CD1c-positive myeloid dendritic cell (primary cell): Measurements from ENCODE around the gene SREBF1.

Experiments used
- DNase-seq: peaks from one replicate; pipeline ENCODE4 v3.0.0-alpha.2; 2016; ENCODE audit errors: extremely low spot score

SREBF1 gene

DNA sequence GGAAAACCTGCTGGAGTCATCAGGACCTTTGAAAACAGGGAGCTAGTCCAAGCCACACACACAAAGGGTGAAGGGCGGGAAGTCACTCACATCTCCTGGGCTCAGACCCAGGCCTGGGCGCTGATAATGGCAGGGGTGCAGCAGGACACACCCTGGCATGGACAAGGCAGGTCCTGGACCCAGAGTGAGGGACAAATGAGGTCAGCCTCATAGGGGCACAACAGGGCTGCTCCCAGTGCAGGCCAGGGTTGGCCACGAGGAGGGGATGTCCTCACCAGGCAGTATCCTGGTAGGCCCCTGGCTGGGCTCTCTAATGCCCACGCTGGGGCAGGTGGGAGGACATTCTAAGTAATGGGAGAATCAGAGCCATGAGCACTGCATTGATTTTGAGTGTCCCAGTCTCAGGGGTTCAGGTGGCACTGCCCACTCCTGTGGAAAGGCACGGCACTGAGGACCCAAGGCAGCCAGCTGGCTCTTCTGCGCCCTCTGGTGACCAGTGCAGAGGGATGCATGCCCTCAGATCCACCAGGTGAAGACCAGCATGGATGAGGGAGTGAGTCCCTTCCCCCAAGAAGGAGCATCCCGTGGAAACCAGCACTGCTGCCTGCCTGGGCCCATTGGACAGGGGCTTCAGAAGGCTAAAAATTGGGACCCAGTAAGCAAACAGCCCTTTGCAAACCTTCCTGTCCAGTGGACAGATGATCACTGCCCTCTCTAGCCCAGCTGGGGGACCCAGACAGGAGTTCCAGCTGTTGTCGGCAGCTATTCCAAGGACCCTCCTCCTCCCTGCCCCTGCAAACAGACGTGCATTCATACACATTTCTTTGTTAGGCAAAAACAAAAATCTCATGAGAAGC is 23.4 kb upstream of the SREBF1 start:
- DNase-seq = peak; percentile 78

DNA sequence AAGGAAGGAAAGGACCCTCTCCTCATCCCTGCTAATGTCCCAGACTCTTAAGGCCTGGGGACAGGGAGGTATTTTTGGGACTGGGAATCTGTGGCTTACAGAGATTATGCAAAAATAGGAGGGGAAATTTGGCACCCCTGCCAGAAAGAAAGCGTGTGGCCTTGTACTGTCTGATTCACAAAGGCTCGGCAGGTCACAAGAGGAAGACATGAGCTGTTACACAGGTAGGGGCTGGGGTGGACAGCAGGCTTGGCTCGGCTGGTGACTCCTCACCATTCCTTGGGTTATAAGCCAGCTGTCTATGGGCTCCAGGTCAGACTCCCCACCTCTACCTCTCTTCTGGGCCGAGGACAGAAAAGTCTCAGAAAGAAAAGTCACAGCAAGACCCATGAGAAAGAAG is 20.7 kb upstream of the SREBF1 start:
- no peak for DNase-seq

DNA sequence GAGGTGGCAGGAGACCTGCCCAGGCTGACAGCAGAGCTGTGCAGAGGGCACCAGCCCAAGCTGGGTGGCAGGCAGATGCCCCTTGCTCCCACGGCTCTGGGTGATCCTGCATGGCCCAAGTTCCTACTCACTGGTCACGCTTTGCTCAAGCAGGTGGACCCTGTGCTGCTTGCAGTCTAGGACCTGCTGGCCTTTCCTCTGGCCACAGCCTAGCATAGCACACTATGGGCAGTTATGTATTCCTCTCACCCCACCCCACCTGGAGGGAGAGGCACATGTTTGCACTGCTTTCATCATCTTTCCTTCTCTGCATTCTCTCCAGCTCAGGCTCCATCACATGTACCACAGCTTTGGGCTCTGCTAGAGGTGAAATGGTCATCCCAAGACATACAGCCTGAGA is 19.6 kb upstream of the SREBF1 start:
- DNase-seq = no peak

DNA sequence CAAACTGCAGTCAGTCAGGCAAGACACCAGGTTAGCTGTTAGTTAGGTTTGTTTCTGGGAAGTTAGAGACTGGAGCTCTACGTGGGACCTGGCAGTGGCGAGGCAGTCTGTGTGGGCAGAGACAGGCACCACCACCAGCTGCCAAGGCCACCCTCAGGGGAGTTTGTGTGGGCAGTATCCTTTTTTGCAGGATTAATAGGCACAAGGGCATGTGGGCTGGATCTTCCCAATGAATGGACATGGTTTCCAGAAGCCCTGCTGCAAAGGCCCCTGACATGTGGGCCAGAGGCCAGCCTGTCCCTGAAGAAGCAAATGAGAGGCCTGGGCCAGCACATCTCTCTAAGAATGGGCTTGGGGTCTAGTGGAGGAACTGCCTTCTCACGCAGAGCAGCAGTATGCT is 19.2 kb upstream of the SREBF1 start:
- DNase-seq = peak; percentile 40

DNA sequence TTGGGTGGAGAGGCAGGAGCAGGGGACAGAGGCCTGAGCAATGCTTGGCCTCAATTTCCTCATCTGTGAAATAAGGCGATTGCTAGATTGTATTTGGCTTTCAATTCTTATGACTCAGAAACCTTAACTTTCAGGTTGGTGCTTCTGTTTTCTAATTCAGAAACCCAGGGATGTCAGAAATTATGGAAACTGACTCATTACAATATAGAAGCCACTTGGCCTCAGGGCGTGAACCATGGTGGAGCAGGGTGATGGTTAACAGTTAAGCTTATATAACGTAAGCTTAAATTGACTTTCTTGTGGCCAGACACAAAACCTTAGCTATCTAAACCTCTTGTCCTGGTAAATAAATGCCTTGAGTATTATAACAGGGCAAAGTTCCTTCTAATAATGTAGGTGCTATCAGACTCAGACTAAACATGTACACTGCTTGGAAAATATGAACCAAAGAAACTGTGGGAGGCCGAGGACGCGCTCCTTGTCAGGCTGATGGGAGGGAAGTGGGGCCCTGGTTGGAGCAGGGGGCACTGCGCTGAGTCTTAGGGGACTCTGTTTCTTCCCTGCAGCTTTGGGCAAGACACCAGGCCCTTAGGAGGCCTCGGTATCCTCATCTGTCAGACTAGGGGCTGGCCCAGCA is 17.1 kb upstream of the SREBF1 start:
- DNase-seq = no peak

DNA sequence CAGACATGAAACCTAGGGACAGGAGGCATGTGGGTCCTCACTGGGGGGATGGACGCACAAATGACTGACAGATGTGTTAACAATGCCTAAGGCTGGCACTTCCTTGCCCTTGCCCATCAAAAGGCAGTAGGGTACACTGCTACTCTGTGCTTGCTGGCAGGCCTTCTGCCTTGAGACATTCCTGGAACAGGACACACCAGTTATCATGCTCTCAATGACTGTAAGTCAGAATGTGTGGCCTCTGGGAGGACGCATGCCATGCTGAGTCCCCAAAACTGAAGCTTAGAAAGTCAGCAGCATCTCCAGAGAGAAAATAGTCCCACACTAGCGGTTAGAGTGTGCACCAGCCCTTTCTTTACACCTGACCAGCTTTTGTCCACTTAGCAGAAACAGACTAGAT is 16.1 kb upstream of the SREBF1 start:
- DNase-seq = no peak

DNA sequence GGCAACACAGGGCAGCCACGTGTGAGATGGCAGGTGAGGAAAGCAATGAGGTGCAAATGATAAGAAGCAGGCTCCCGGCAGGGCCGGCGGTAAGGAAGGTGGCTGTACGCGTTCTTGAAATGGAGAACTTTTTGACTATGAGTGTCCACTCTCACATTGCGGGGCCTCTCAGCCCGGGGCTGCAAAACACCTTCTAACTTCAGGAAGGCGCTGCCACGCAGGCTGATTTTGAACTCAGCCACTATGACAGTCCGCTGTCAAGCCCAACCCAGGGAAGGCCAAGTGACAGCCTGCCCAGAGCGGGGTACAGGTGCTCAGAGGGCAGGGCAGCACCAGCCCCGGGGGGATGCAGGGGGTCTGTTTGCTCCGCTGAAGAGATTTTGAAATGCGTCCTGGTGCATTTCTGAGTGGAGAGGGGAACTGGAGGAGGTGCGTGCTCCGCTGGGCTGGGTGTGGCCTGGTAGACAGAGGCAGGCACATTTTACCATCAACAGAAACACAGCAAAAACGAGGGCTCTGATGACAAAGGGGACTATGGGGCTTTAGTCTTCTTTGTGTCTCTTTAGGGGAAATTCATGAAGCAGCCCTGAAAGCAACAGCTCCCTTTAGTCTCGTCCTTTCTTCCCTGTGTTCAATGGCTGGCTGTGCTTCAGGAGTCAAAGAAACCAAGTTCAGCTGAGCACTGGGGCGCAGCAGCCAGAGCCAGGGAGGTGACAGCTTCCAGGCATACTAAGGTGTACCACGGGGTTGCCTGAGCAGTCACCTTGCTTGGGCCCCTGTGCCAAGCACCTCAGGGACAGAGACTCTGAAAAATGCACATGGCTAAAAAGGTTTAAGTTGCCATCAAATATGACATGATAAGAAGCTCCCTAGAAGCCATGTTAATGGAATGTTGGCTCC is 14.6 kb upstream of the SREBF1 start:
- DNase-seq = no peak

DNA sequence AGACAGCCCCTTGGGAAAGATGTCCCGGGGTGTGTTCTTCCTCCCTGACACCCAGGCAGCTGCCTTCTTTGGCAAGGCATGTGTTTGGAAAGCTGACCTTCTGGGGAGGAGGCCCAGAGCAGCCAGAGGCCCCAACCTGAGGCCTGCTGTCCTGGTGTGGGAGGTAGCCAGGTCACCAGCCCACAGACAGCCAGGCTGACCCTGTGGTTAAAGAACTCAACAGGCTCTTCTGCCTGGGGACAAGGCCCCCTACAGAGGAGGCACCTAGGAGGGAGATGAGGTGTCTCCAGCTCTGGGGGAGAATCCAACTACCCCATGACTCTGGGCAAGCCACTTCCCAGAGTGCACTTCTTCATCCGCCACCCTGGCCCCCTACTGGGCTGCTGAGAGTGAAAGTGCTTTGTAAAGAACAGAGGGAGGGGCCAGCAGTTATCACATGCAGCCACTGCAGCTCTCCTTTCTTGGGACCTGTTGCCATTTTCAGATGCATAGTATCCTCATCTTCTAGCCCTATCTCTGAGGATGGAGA is 13.1 kb upstream of the SREBF1 start:
- DNase-seq = peak; percentile 66

DNA sequence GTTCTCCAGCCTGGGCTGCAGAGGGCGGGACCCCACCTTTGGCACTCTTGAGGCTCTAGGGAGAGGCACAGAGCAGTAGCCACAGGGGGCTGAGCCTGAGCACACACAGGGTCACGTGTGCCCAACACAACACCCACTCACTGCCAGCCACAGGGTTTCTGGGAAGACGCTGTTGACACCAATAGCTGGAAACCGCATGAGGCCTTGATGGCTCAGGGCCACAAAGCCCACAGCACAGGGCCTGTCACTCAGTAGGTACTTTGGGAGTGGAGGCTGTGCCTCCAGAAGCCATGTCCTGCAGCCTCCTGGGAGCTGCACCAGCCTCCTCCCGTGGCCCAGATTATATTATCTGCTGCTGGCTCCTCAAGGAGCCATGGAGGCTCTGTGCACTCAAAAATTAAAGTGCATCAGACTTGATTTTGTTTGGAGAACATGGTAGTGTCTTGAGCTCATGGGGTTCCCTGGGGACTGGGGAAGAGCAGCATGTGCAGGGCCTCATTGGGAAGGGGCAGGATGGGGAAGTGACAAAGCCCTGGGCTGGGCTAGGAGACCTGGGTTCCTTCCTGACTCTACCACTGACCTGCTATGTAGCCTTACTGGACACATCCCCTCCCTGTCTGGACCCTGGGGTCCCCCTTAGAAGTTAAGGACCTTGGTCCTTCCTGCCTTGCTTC is 12.5 kb upstream of the SREBF1 start:
- peak; percentile 87 for DNase-seq

DNA sequence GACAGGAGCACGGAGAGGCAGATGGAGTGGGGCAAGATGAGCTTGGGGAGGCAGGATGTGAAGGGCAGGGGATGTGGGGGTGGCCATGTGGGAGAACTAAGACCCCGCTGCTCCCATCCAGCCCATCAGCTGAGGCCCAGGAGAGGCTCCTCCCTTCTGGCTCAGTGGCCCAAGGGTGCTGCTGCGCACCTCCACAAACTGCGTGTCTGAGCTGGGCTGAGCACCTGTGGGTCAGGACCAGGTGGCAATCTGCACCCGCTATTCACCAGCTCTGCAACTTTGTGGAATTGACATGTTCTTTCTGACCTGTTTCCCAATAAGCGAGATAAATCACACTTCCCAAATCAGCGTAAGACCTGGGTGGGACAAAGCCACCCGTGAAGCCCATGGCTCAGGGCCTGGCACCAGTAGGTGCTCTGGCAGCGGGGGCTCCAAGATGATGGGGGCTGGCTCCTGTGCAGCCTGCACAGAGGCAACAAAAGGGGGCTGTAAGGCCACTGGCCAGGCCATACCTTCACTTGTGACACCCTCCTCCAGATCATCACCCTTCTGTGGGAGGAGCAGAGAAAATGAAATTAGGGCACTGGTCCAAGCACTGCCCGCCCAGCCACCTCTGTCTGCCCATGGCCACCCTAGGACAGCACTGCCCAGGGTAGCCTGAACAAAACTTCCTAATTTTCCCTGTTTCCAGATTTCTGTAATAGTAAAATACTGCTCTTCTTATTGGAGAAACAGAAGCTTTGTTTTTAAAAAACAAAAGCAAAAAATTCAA is 11.7 kb upstream of the SREBF1 start:
- DNase-seq = peak; percentile 30

DNA sequence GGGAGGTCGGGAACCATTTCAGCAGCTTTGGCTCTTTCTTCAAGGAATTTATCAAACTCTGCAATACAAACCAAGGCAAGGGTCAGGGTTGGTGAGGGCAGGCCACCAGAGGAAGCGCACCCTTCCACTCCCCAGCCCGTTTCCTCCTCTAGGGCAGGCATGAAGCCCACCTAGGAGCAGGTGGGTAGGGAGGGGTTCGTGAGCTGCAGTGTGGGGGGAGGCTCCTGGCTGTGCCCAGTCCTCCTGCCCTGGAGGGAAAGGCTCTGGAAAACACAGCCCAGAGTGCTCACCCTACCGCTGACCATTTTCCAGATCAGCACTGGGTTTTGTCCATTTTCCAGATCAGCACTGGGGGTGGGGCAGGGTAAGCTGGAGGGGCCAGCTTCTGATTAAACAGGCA is 10.9 kb upstream of the SREBF1 start:
- no peak for DNase-seq

DNA sequence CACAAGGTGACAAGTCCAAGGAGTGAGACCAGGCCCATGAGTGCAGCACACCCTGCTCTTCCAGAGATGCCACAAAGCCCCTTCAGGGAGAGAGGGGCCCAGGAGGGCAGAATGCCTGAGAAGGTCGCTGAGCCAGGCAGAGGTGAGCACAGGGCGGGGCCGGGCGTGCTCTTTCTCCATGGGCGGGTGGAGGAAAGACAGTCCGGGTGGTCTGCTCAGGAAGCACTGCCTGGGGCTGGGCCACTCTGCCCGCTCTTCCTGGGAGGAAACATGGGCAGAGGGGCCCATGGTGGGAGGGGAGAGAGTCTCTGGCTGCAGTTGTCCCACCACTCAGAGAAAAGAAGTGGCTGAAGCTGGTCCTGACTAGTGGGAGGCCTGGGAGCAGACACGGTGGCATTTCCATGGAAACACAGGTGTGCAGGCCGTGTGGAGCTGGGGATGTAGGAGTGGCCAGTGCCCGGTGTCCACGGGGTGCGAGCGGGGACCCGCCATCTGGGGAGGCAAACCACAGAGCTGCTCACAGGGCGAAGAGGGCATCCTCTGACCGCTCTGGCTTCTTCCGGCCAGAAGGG is 10.4 kb upstream of the SREBF1 start:
- DNase-seq = no peak

DNA sequence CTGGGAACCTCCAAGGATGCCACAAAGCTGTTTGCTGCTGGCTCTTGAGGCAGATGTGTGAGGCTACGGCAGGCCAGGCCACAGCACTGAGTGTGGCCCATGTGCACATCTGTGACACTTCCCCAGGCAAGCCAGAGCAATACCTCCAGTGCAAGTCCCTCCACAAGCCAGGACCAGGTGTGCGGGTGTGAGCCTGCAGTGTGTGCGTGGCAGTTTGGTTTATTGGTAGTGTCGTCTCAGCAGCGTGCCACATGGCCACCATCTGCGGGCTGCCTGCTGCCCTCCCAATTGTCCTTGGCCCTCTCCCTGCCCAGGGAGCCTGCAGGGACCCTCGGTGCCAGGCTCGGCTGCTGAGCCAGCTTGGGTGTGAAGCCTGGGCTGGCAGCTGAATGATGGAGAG is 9.9 kb upstream of the SREBF1 start:
- DNase-seq = no peak

DNA sequence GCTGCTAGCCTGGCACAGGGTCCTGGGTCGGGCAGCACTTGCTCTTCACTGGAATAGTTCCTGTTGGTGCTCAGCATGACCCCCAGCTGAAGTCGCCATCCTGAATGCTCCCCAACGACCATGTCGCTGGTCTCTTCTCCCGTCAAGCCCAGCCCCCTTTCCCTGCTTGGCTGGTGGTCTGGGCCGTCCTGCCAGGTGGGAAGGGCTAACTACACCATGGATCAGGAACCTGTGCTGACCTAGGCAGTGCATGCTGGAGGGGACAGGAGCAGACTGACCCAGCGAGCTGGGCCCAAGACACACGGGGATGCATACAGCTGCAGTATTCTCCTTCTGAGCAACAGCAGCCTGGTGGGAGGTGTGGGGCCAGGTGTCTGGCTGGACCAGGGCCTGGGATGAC is 9.2 kb upstream of the SREBF1 start:
- DNase-seq = no peak

DNA sequence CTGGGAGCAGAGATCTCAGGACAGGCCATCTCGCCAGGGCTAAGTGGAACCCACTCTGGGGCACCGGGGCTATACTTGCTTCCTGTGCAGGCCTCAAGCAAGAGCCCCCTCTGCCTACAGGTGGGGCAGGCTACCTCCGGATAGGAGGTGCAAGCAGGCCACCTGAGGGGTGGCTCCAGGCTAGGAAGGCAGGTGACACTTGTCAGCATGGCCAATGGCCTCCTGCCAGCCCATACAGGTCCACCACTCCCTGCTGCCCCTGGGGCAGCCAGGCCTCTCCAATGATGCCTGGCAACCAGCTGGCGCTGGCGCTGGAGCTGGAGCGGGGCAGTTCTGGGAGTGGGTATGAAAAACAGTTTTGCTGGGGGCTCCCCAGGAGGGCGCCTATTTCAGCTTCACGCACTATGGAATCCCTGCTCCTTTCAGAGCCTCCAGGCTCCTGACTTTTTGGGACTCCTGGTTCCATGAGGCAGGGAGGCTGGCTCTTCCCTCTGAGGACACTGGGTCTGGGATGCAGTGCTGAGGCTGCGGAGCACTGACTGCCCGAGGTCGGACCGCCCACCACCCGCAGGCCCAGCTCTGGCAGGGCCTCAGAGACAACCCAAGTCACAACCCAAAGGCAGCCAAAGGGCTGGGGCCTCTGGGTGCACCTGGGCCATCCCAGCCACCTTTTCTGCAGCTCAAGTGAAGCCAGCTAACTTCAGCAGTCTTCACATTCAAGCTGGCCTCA is 8.4 kb upstream of the SREBF1 start:
- DNase-seq = no peak

DNA sequence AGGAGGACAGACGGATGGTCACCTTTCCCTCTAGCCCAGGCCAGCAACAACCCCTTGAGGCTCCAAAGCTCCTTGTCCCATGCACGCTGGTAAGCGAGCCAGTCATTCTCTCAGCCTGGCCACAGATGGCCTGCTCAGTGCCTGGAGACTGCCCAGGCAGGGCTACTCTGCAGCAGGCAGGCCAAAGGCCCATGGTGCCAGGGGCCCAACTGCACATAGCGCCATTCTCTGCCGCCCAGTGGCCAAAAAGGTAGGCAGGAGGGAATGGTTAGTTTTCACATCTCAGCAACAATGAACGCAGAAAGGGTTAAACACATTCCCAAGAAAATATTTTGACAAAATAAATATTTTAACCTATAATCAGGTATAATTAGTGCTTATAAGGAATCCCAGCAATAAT is 7.7 kb upstream of the SREBF1 start:
- DNase-seq = no peak

DNA sequence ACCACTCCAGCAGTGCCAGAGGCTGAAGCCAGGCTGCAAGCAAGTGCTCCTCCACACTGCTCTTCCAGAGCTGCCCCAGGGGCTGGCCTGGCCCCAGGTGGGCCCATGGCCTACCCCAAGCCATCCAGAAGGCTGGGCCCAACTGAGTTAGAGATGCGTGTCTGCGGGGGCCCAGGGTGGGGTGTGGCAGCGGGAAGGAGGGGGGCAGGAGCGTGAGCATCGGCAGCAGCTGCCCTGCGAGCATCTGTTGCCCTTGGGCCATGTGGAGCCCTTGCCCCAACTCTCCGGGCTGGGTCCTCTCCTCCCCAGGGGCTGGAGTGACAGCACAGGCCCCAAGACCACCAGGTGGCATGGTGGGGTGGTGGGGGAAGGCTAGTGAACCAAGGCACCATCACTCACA is 7.3 kb upstream of the SREBF1 start:
- DNase-seq = no peak

DNA sequence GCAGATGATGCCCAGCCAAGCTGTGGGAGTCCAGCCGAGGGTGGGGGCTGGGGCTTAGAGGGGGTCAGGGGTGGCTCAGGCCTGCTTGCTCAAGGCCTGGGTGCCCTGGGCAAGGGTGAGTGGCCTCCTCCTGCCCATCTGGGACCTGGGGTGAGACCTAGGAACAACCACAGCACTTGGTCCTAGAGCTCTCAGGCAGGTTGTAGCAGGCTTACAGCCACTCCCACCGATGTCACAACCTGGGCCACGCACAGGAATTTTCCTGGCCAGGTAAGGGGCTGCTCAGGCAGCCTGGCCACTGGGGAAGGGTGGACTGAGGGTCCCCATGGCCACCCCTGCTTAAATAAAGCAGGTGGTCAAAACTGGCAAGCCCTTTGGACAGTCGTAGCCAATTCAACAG is 6.3 kb upstream of the SREBF1 start:
- no peak for DNase-seq

DNA sequence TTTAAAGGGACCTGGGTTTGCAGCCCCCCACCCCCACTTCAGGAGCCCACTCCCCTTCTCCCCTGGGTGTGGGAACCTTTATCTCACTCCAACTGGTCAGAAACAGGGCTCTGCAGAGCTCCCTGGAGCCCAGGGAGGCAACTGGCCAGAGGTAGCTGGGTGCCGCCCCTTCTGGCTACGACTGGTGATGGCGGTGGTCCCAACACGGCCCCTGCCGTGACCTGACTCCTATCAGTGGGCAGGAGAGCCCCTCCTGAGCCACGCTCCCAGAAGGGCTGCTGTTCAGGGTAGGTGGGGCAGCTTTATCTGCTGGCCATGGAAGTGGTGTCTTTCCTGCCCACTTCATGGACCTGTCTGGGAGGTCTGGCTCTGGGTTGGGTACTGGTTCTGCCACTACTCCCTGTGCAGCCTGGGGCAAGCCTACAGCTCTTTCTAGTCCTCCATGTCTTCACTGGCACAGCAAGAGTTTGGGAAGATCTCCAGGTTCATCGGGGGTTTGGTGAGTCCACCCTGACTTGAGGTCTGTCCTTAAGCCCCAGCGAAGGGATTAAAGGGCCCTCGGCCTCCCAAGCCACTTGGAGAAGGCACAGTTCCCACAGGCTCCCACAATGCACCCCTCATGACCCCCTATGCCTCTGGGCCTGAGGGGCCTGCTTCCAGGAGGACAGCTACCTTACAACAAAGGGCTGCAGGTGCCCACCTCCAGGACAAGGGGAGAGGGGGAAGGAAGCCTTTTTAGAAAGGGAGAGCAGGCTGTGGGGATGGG is 5.5 kb upstream of the SREBF1 start:
- DNase-seq = no peak
